ENCODE measurements around the gene SPRYD3. TPM values are rescaled to one million over a fixed set of nuclear protein-coding genes. Genes with fewer than 3 reads are reported as not detected.
"Not testable (repeated sequence)": the region's sequence is repeated elsewhere in the genome, so short reads cannot be mapped to it uniquely, and the experiment has no call there.

SPRYD3 gene
- polyA plus RNA-seq, 3 donors: 17.8 to 26.9 (median 21.8) TPM

GRCh38 chr12:53031616-53032015 lies 47.6 kb downstream of the SPRYD3 start:
- peaks cover 85 to 86% of the 10 kb centered on the region in 2 donors for H3K36me3 ChIP-seq (replicated peaks in 1 of 2; ENCODE audit: control insufficient read depth in 1 of 2, insufficient read depth in 2 of 2, low read length in 2 of 2)
- peaks cover 31% of the 10 kb centered on the region for H4K20me1 ChIP-seq (ENCODE audit: insufficient read depth, low read length)
- intact Hi-C loops (cut with micrococcal nuclease): no loop called here
- no peak overlapping the region for H3K9ac ChIP-seq (ENCODE audit: insufficient read depth, low read length, poor library complexity, severe bottlenecking)
- H2AFZ ChIP-seq (ENCODE audit: insufficient read depth, low read depth, low read length, poor library complexity, severe bottlenecking): no peak overlapping the region
- no peak overlapping the region for H3K4me3 Mint-ChIP-seq
- H3K36me3 Mint-ChIP-seq: peaks cover 65 to 93% of the 10 kb centered on the region in 2 donors
- TF ChIP-seq CTCF (IDR thresholded peaks at IDR 0.05): no peak
- no peak overlapping the region for H3K27ac Mint-ChIP-seq
- no peak overlapping the region for H3K27ac ChIP-seq (ENCODE audit: low read depth in 1 of 2, low read length in 2 of 2)
- H3K27me3 Mint-ChIP-seq (ENCODE audit: low read depth in 3 of 3): no peaks in the 10 kb centered on the region
- no peaks in the 10 kb centered on the region for H3K79me2 ChIP-seq (ENCODE audit: insufficient read depth, low read length)
- no peak overlapping the region for H3K4me3 ChIP-seq (replicated peaks in 1 of 3; ENCODE audit: low read depth in 2 of 3, low read length in 3 of 3)
- no CpG with 5 or more reads among the region's 3 CpGs for WGBS (ENCODE audit: insufficient coverage)
- H3K9me3 Mint-ChIP-seq: no peaks in the 10 kb centered on the region
- peaks cover 14% of the 10 kb centered on the region for H3K4me1 Mint-ChIP-seq
- no peak overlapping the region for H3K4me2 ChIP-seq (replicated peaks; ENCODE audit: extremely low read depth, low read length, poor library complexity, severe bottlenecking)
- DNase-seq: no peak
- no peaks in the 10 kb centered on the region for H3K27me3 ChIP-seq (ENCODE audit: control insufficient read depth in 2 of 2, insufficient read depth in 2 of 2, low read length in 2 of 2)
- no peaks in the 10 kb centered on the region for H3K9me3 ChIP-seq (replicated peaks in 1 of 2; ENCODE audit: control insufficient read depth in 1 of 2, insufficient read depth in 1 of 2, low read length in 2 of 2)
- peaks cover 12 to 15% of the 10 kb centered on the region in 2 donors for H3K4me1 ChIP-seq (ENCODE audit: control insufficient read depth in 1 of 2, insufficient read depth in 2 of 2, low read length in 2 of 2)

- H3K9ac ChIP-seq (ENCODE audit: insufficient read depth, low read length, poor library complexity, severe bottlenecking); H3K4me1 Mint-ChIP-seq; H3K27me3 ChIP-seq (ENCODE audit: control insufficient read depth in 2 of 2, insufficient read depth in 2 of 2, low read length in 2 of 2); H3K27ac ChIP-seq (ENCODE audit: low read depth in 1 of 2, low read length in 2 of 2); H2AFZ ChIP-seq (ENCODE audit: insufficient read depth, low read depth, low read length, poor library complexity, severe bottlenecking); intact Hi-C loops (cut with micrococcal nuclease); DNase-seq; H3K4me2 ChIP-seq (replicated peaks; ENCODE audit: extremely low read depth, low read length, poor library complexity, severe bottlenecking); H3K79me2 ChIP-seq (ENCODE audit: insufficient read depth, low read length); H3K27ac Mint-ChIP-seq; H3K4me1 ChIP-seq (ENCODE audit: control insufficient read depth in 1 of 2, insufficient read depth in 2 of 2, low read length in 2 of 2); H3K9me3 Mint-ChIP-seq; H3K4me3 Mint-ChIP-seq; H3K9me3 ChIP-seq (replicated peaks in 1 of 2; ENCODE audit: control insufficient read depth in 1 of 2, insufficient read depth in 1 of 2, low read length in 2 of 2); H3K4me3 ChIP-seq (replicated peaks in 1 of 3; ENCODE audit: low read depth in 2 of 3, low read length in 3 of 3); H3K27me3 Mint-ChIP-seq (ENCODE audit: low read depth in 3 of 3): not testable (repeated sequence)
- WGBS (ENCODE audit: insufficient coverage): 80% methylated on average over 5 of the region's 13 CpGs
- H3K36me3 Mint-ChIP-seq: peaks cover 59 to 87% of the 10 kb centered on the region in 2 donors
- Histone ChIP-seq H3K36me3 (replicated peaks in 1 of 2; ENCODE audit: control insufficient read depth in 1 of 2, insufficient read depth in 2 of 2, low read length in 2 of 2) (peaks cover 87 to 93% of the 10 kb centered on the region in 2 donors), H4K20me1 (ENCODE audit: insufficient read depth, low read length) (peaks cover 24% of the 10 kb centered on the region)
Measured at GRCh38 chr12:53027014-53027413, 52.2 kb downstream of the SPRYD3 start.
